ENCODE results near the gene LAMP1. TPM values are rescaled to one million over a fixed set of nuclear protein-coding genes. Genes with fewer than 3 reads are reported as not detected.

Gene LAMP1
- total and polyA plus RNA-seq, 7 donors: 35.7 to 71.5 (median 65.3) TPM

DNA sequence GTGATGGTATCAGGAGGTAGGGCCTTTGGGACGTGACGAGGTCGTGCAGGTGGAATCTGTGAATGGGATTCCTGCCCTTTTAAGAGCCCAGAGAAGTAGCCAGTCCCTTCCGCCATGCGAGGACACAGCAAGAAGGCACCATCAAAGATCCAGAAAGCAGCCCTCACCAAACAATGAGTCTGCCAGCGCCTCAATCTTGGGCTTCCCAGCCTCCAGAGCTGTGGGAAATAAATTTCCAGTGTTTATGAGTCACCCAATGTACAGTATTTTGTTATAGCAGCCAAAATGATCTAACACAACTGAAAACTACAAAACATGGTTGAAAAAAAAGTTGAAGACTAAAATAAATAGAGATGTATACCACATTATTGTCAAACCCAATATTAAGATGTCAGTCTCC lies 16.9 kb upstream of the LAMP1 start:
- Histone ChIP-seq H3K4me1 (no peaks in the 10 kb centered on the region), H3K27ac (no peak overlapping the region), H3K27me3 (ENCODE audit: insufficient read depth in 3 of 3, low read length in 2 of 3) (no peaks in the 10 kb centered on the region), H3K36me3 (ENCODE audit: insufficient read depth in 1 of 2, low read depth in 1 of 2) (no peaks in the 10 kb centered on the region), H3K9me3 (no peaks in the 10 kb centered on the region), H3K4me3 (no peak overlapping the region)
- DNase-seq (no peak), ATAC-seq (no peak)
- intact Hi-C loops (cut with DNase I): no loop called here
- TF ChIP-seq, protein P1, sequence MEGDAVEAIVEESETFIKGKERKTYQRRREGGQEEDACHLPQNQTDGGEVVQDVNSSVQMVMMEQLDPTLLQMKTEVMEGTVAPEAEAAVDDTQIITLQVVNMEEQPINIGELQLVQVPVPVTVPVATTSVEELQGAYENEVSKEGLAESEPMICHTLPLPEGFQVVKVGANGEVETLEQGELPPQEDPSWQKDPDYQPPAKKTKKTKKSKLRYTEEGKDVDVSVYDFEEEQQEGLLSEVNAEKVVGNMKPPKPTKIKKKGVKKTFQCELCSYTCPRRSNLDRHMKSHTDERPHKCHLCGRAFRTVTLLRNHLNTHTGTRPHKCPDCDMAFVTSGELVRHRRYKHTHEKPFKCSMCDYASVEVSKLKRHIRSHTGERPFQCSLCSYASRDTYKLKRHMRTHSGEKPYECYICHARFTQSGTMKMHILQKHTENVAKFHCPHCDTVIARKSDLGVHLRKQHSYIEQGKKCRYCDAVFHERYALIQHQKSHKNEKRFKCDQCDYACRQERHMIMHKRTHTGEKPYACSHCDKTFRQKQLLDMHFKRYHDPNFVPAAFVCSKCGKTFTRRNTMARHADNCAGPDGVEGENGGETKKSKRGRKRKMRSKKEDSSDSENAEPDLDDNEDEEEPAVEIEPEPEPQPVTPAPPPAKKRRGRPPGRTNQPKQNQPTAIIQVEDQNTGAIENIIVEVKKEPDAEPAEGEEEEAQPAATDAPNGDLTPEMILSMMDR (IDR thresholded peaks at IDR 0.05): no peak
- 88 to 92% (median 90%) methylated on average over 6 of the region's 6 CpGs for WGBS, 3 donors

DNA sequence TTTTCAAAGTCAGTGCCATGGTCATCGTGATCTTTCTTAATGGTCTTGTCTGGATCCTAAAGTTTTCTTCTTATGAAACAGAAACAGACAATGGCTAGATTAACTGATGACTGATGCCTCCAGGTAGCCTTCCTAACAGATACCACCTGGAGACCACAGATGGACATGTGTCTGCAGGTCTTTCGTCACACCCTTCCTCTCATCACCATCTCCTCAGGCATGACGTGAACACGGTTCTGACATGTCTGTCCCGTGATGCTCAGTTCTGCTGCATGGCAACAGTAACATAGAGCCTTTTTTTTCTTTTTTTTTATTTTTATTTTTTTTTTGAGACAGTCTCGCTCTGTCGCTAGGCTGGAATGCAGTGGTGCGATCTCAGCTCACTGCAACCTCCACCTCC lies 13.1 kb upstream of the LAMP1 start:
- intact Hi-C loops (cut with DNase I): no loop called here
- no peaks in the 10 kb centered on the region for H3K9me3 ChIP-seq
- H3K4me1 ChIP-seq: no peaks in the 10 kb centered on the region
- DNase-seq: no peak
- TF ChIP-seq, protein P1 (IDR thresholded peaks at IDR 0.05): no peak
- H3K27ac ChIP-seq: no peak overlapping the region
- H3K27me3 ChIP-seq (ENCODE audit: insufficient read depth in 3 of 3, low read length in 2 of 3): no peaks in the 10 kb centered on the region
- no peaks in the 10 kb centered on the region for H3K36me3 ChIP-seq (ENCODE audit: insufficient read depth in 1 of 2, low read depth in 1 of 2)
- no peak for ATAC-seq
- H3K4me3 ChIP-seq: no peak overlapping the region
- 81 to 89% (median 84%) methylated on average over 8 of the region's 8 CpGs for WGBS, 3 donors

DNA sequence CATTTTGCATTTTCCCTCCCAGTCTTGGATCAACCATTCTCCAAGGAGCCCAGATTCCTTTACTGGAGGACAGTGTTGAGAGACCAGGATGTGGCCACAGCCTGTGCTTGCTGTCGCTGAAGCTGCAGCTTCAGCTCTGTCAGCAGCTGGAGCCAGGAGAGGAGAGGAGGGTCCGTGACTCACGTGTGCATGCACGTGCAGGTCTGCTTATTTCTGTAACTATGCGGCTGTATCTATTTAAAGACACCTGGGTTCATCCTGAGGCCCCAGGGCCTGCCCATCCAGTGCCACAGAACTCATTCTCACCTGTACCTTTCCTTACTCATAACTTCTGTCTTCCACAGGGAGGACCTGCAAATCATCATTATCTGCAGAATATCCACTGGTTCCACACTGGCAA lies 8.2 kb upstream of the LAMP1 start:
- DNase-seq: no peak
- H3K27me3 ChIP-seq (ENCODE audit: insufficient read depth in 3 of 3, low read length in 2 of 3): no peaks in the 10 kb centered on the region

DNA sequence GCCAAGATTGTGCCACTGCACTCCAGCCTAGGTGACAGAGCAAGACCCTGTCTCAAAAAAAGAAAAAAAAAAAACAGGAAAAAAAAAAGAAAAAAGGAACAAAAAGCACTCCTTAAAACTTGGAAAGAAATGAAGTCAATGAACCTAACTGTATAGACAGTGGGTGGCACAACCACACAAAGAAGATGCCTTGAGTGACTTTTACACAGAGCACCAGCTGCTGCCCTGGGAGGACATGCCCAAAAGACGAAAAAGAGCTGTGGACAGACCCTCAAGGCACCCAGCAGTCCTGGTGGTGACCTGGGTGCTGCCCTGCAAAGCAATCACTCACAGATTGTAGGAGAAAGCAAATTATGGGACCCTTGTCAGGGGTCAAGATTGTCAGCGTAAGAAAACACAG lies 5.9 kb upstream of the LAMP1 start:
- H3K27ac ChIP-seq: peak overlapping the region; percentile 92
- no peaks in the 10 kb centered on the region for H3K36me3 ChIP-seq (ENCODE audit: insufficient read depth in 1 of 2, low read depth in 1 of 2)
- 64 to 74% (median 71%) methylated on average over 2 of the region's 2 CpGs for WGBS, 3 donors
- intact Hi-C loops (cut with DNase I): loop anchor here in 1 of 2 donors (10.0 kb wide), 1 partner anchor 164 kb away; the partner anchor contains the start of gene ADPRHL1
- no peaks in the 10 kb centered on the region for H3K9me3 ChIP-seq
- H3K4me1 ChIP-seq: peaks cover 12% of the 10 kb centered on the region
- no peaks in the 10 kb centered on the region for H3K27me3 ChIP-seq (ENCODE audit: insufficient read depth in 3 of 3, low read length in 2 of 3)
- TF ChIP-seq, protein P1 (IDR thresholded peaks at IDR 0.05): no peak
- H3K4me3 ChIP-seq: no peak overlapping the region
- ATAC-seq (no peak), DNase-seq (no peak)

More for the DNA sequence above, 8.2 kb upstream of the LAMP1 start:
- H3K4me3 ChIP-seq: no peak overlapping the region
- H3K4me1 ChIP-seq: peaks cover 6% of the 10 kb centered on the region
- H3K27ac ChIP-seq: no peak overlapping the region
- H3K36me3 ChIP-seq (ENCODE audit: insufficient read depth in 1 of 2, low read depth in 1 of 2): no peaks in the 10 kb centered on the region
- H3K9me3 ChIP-seq: no peaks in the 10 kb centered on the region
- ATAC-seq: peak in 3 of 4 donors; percentile 30 to 39 (median 34)
- TF ChIP-seq, protein P1 (IDR thresholded peaks at IDR 0.05): no peak
- whole genome bisulfite sequencing, 3 donors: 42 to 59% (median 56%) methylated on average over 5 of the region's 5 CpGs
- intact Hi-C loops (cut with DNase I): no loop called here
